ENCODE results near the gene EVA1B.
A peak's percentile ranks its signal among the peaks of the same experiment; 100 is the strongest.

EVA1B gene

GRCh38 chr1:36351227-36351977, 28.0 kb upstream of the EVA1B start:
- peak overlapping the region; percentile 11 for H3K4me3 Mint-ChIP-seq
- H3K4me1 Mint-ChIP-seq: peaks cover 27% of the 10 kb centered on the region
- H3K36me3 Mint-ChIP-seq: peaks cover 5% of the 10 kb centered on the region
- H3K9me3 Mint-ChIP-seq: no peaks in the 10 kb centered on the region
- H3K27ac Mint-ChIP-seq: peak overlapping the region; percentile 68
- H3K27me3 Mint-ChIP-seq: no peaks in the 10 kb centered on the region

DNA sequence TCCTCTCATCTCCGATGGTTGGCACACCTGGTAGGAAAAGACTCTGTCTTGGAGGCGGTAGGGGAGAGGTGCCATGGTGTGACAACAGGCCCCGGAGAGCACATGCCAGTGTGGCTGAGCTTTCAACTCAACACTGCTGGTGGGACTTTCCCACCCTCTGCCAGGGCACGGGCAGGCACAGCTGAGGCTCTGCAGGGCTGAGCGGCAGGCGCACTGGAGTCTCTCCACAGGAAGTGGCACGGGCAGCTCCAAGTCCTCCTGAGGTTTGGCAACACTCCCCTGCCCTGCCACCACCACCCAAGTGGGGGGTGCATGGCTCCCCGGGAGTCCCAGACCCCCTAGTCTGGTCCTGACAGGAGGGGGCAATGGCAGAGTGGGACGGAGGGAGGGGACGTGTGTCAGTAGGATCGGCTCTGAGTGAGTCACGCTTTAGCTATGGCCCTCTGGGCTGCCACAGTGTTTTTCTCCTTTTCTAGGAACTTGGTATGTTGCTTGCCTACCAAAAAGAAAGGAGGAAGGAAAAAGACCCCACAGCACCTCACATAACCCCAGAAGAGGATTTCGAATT, 27.3 kb upstream of the EVA1B start:
- Mint-ChIP-seq H3K4me3 (peak overlapping the region; percentile 67), H3K36me3 (peaks cover 5% of the 10 kb centered on the region), H3K9me3 (no peaks in the 10 kb centered on the region), H3K27me3 (no peaks in the 10 kb centered on the region), H3K27ac (peak overlapping the region; percentile 88), H3K4me1 (peaks cover 27% of the 10 kb centered on the region)

DNA sequence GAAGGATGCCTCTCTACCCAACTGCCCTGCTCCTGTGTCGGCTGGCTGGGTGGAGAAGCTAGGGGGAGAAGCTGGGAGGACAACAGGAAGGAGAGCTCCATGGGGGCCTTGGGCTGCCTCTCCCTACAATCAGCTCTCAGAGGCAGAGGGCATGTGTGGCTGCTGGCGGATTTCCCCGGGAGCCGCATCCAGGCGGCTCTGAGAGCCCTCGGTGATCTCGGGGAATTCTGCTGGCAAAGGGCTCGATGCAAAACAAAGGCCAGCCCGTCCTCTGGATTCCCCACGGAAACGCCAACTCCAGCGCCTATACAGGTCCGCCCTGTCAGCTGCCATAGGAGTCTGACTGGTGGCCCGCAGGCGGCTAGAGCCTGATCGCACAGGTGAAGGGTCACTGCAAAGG, 26.4 kb upstream of the EVA1B start:
- no peaks in the 10 kb centered on the region for H3K27me3 Mint-ChIP-seq
- no peaks in the 10 kb centered on the region for H3K9me3 Mint-ChIP-seq
- H3K36me3 Mint-ChIP-seq: peaks cover 5% of the 10 kb centered on the region
- no peak overlapping the region for H3K27ac Mint-ChIP-seq
- H3K4me3 Mint-ChIP-seq: no peak overlapping the region
- H3K4me1 Mint-ChIP-seq: peaks cover 27% of the 10 kb centered on the region

GRCh38 chr1:36349241-36349671, 25.8 kb upstream of the EVA1B start:
- H3K36me3 Mint-ChIP-seq: peaks cover 5% of the 10 kb centered on the region

DNA sequence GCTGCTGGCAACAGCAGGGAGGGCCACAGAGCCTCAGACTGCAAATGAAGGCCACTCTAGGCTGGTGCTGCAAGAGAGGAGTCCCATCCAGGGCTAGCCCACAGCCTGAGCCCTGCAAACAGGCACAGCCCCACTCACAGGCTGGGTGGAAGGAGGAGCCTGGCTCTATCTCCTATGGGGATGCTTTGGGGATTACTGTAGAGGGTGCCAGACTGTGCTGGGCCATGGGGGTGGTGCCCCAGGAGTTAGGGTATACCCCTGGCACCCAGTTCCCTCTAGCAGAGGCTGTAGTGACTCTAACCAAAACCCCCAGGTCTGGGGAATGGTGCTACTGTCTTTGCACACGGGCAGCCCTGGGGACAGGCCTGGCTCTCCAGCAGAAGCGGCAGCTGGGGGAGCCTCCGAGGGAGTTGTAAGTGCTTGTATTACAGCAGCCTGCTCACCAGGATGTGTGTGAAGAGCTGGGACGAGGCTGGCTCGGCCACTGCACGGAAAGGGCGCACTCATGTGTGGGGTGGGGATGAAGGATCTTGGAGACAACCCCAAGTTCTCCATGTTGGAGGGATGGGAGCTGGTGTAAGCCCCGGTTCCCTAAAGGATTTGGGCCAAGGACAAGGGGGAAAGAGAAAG, 23.4 kb upstream of the EVA1B start:
- no peaks in the 10 kb centered on the region for H3K27me3 Mint-ChIP-seq
- H3K9me3 Mint-ChIP-seq: no peaks in the 10 kb centered on the region
- H3K4me1 Mint-ChIP-seq: peaks cover 26% of the 10 kb centered on the region
- H3K4me3 Mint-ChIP-seq: no peak overlapping the region
- no peak overlapping the region for H3K27ac Mint-ChIP-seq
- peaks cover 5% of the 10 kb centered on the region for H3K36me3 Mint-ChIP-seq

More at GRCh38 chr1:36349241-36349671, 25.8 kb upstream of the EVA1B start:
- Mint-ChIP-seq H3K27ac (no peak overlapping the region), H3K4me3 (no peak overlapping the region), H3K27me3 (no peaks in the 10 kb centered on the region), H3K9me3 (no peaks in the 10 kb centered on the region), H3K4me1 (peaks cover 27% of the 10 kb centered on the region)

DNA sequence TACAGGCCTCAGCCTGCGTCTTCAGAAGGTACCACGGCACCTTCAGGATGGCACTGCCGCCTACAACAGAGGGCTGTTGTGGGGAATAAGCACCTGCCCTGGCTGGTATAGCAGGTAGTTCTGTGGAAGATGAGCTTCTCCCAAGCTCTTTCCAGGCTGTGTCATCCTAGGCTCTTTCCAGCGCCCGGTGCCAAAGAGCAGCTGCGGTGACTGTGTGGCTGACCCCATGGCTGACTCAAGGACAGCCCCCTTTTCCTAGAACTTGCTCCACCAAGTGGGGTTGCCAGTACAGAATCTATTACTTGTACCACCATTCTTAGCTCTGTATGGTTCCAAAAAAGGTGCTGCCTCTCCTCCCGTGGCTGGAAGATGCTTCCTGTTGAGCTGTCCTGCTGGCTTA, 21.9 kb upstream of the EVA1B start:
- Mint-ChIP-seq H3K4me1 (peaks cover 11% of the 10 kb centered on the region), H3K4me3 (no peak overlapping the region), H3K36me3 (peaks cover 6% of the 10 kb centered on the region), H3K27ac (no peak overlapping the region), H3K9me3 (no peaks in the 10 kb centered on the region), H3K27me3 (no peaks in the 10 kb centered on the region)

DNA sequence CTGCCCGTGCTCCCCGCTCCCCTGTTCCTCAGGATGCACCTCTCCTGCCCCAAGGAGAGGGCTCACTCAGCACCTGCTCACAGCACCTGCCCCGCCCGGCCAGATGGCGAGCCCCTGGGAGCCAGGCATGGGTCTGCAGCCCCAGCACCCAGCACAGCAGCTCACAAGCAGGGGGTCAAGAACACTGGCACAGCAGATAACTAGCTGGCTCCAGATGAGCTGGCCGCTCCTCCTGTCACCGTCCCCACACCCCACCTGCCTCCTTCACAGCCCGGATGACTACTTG, 20.9 kb upstream of the EVA1B start:
- Mint-ChIP-seq H3K9me3 (no peaks in the 10 kb centered on the region), H3K36me3 (peaks cover 6% of the 10 kb centered on the region), H3K27ac (no peak overlapping the region), H3K4me1 (peaks cover 12% of the 10 kb centered on the region), H3K27me3 (no peaks in the 10 kb centered on the region), H3K4me3 (no peak overlapping the region)

DNA sequence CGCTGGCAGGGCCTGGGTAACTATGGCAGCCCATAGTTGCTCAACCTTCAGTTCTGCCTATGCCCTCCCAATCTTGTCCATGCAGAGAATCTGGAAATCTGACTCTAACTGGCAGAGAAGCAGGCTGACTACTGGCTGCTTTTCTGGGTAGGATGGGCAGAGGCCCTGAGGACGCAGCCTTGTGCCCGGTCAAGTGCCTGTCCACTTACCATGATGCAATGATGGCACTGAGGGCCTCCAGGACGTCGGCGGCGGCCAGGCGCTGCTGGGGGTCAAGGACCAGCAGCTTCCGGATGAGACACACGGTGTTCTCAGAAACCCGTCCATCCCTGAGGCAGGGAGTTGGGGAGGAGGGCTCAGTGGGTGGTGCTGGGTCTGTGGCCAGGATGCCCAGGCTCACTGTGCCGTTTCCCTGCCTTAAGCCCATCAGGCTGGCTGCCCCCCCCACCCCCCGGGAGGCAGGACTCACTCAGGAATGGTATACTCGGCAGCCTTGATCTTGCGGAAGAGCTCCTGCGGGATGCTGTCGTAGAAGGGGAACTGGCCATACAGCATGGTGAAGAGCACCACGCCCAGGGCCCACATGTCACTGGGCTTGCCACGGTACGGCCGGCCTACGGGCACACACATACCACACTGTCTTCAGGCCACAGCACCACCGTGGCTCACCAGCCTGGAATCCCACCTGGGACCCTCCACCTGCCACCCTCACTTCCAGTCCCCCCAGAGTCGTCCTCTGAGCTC, 20.4 kb upstream of the EVA1B start:
- Mint-ChIP-seq H3K27me3 (no peaks in the 10 kb centered on the region), H3K4me3 (no peak overlapping the region), H3K36me3 (peaks cover 6% of the 10 kb centered on the region), H3K9me3 (no peaks in the 10 kb centered on the region), H3K27ac (no peak overlapping the region), H3K4me1 (peaks cover 14% of the 10 kb centered on the region)

- peak overlapping the region; percentile 51 for H3K27ac Mint-ChIP-seq
- peaks cover 20% of the 10 kb centered on the region for H3K4me1 Mint-ChIP-seq
- peaks cover 2% of the 10 kb centered on the region for H3K36me3 Mint-ChIP-seq
- H3K27me3 Mint-ChIP-seq: no peaks in the 10 kb centered on the region
- H3K4me3 Mint-ChIP-seq: no peak overlapping the region
- H3K9me3 Mint-ChIP-seq: no peaks in the 10 kb centered on the region
Measured at GRCh38 chr1:36342426-36343185, 19.2 kb upstream of the EVA1B start.

DNA sequence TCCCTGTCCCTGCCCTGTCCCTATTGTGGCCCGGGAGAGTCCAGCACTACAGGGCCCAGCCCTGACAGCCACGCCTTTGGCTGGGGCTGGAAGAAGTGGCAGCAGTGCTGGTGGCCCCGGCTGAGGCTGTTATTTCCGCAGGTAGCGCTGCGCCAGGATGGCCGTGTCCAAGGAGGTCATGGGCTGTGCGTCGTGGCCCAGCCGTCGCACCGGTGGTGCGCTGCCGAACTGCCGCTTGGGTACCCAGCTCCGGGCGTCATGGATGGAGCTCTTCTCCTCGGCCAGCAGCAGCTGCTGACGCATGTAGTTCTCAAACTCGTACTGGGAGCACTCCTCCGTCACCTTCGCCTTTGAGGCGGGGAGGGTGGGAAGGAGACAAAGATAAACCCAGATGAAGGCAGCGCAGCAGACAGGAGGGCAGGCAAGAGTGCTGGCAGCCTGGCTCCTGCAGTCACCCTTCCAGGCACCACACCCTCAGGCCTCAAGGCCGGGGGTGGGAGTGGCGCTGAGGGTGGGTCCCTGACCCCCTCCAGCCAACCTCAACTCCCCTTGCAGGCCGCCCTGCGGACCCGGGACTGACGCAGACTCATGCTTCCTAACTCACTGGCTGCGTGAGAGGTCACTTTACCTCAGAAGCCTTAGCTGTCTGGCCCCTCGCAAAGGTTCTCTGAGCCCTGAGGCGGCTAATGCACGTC, 18.3 kb upstream of the EVA1B start:
- no peaks in the 10 kb centered on the region for H3K9me3 Mint-ChIP-seq
- H3K4me1 Mint-ChIP-seq: peaks cover 20% of the 10 kb centered on the region
- H3K4me3 Mint-ChIP-seq: no peak overlapping the region
- H3K27ac Mint-ChIP-seq: no peak overlapping the region
- peaks cover 2% of the 10 kb centered on the region for H3K36me3 Mint-ChIP-seq
- H3K27me3 Mint-ChIP-seq: no peaks in the 10 kb centered on the region

DNA sequence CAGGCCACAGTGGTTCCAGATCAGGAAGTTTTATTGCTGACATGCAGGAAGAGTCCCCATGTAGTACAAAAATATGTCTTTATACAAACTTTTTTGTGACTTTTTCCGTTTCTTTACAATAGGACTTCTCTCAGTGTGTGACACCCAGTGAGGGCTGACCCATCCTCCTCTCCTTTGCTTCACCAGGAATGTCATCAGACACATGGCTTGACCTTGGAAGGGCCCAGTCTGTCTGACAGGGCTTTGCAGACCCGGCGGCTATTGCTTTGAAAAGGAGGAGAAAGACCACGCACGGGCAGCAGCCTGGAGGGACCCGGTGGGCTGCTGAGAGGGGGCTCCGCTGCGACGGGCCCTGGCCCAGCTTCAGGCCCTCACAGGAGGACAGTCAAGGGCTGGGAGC, 16.2 kb upstream of the EVA1B start:
- Mint-ChIP-seq H3K27ac (no peak overlapping the region), H3K27me3 (no peaks in the 10 kb centered on the region), H3K9me3 (no peaks in the 10 kb centered on the region), H3K36me3 (peaks cover 2% of the 10 kb centered on the region), H3K4me1 (peaks cover 20% of the 10 kb centered on the region), H3K4me3 (no peak overlapping the region)

DNA sequence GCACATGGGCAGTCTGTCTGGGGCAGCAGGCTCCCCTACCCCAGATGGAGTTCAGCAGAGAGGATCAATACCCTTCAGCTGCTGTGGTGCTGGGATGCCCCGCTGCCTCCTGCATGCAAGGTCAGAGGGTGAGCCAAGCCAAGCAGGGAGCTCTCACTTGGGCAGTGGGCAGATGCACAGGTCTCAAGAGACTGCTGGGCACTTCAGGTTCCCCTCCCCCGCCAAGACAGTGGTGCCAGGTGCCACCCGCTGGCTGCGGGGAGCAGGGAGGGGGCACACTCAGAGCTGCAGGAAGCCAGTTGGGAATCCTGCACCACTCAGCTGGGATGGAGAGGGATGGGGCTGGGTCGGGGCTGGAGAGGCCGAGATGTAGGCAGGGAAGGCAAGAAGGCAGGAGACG, 15.8 kb upstream of the EVA1B start:
- H3K27me3 Mint-ChIP-seq: no peaks in the 10 kb centered on the region
- H3K27ac Mint-ChIP-seq: no peak overlapping the region
- no peak overlapping the region for H3K4me3 Mint-ChIP-seq
- H3K4me1 Mint-ChIP-seq: peaks cover 20% of the 10 kb centered on the region
- no peaks in the 10 kb centered on the region for H3K9me3 Mint-ChIP-seq
- H3K36me3 Mint-ChIP-seq: peaks cover 2% of the 10 kb centered on the region

GRCh38 chr1:36337830-36338229, 14.4 kb upstream of the EVA1B start:
- Mint-ChIP-seq H3K27me3 (no peaks in the 10 kb centered on the region), H3K27ac (no peak overlapping the region), H3K4me1 (peaks cover 14% of the 10 kb centered on the region), H3K4me3 (no peak overlapping the region), H3K36me3 (peaks cover 2% of the 10 kb centered on the region), H3K9me3 (no peaks in the 10 kb centered on the region)

GRCh38 chr1:36330940-36331339, 7.5 kb upstream of the EVA1B start:
- Mint-ChIP-seq H3K4me3 (no peak overlapping the region), H3K9me3 (no peaks in the 10 kb centered on the region), H3K36me3 (no peaks in the 10 kb centered on the region), H3K27ac (peak overlapping the region; percentile 8), H3K4me1 (peaks cover 5% of the 10 kb centered on the region), H3K27me3 (no peaks in the 10 kb centered on the region)

DNA sequence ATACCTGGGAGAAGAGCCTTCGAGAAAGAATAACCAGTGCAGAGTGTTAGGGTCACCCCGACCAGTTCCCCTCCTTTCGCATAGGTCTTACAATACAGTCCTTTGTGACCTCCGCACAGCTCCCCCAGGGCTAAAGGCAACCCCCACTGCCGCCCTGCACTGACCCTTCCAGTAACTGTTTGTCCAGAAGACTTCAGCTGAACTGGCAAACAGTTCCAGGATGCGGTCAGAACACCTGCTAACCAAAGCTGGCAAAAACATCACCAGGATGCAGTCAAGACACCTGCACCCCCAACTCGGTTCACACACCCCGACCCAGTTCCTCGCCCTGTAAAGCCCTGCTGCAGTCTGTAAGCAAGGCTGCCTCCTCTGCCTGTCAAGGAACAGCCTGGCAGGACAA, 6.4 kb upstream of the EVA1B start:
- Mint-ChIP-seq H3K4me3 (no peak overlapping the region), H3K36me3 (no peaks in the 10 kb centered on the region), H3K27ac (no peak overlapping the region), H3K27me3 (no peaks in the 10 kb centered on the region), H3K9me3 (no peaks in the 10 kb centered on the region), H3K4me1 (peaks cover 5% of the 10 kb centered on the region)
